ENCODE data around the gene PACS1. TPM values are rescaled to one million over a fixed set of nuclear protein-coding genes. Genes with fewer than 3 reads are reported as not detected.
A peak's percentile ranks its signal among the peaks of the same experiment; 100 is the strongest.

PACS1 gene
- total RNA-seq, 2 experiments from 2014 or later = 179 to 183 TPM

GRCh38 chr11:66176650-66177049, 106.6 kb downstream of the PACS1 start:
- Mint-ChIP-seq H3K27me3 (no peaks in the 10 kb centered on the region), H3K27ac (no peak overlapping the region), H3K4me3 (no peak overlapping the region), H3K4me1 (ENCODE audit: low read depth) (peaks cover 48% of the 10 kb centered on the region), H3K36me3 (ENCODE audit: low read depth) (peaks cover 49% of the 10 kb centered on the region), H3K9me3 (no peaks in the 10 kb centered on the region)
- Histone ChIP-seq H3K9me3 (ENCODE audit: control insufficient read depth in 1 of 2, insufficient read depth in 1 of 2, low read length in 2 of 2) (no peaks in the 10 kb centered on the region), H3K36me3 (ENCODE audit: insufficient read depth, low read length) (peaks cover 8% of the 10 kb centered on the region), H3K27me3 (ENCODE audit: control insufficient read depth in 1 of 2, insufficient read depth in 2 of 2, low read length in 2 of 2) (no peaks in the 10 kb centered on the region), H3K4me3 (ENCODE audit: low read length) (no peak overlapping the region), H3K4me1 (ENCODE audit: insufficient read depth, low read length) (peaks cover 3% of the 10 kb centered on the region), H3K27ac (ENCODE audit: low read depth in 1 of 2, low read length in 2 of 2) (no peak overlapping the region)
- DNase-seq (no peak), ATAC-seq (ENCODE audit: poor library complexity) (no peak)
- ChIA-PET POLR2A (no interaction called here), CTCF (interaction anchor here (1.0 kb wide), 1 partner anchor 8 kb away, joined by 4 read pairs; no protein-coding TSS in a partner anchor)
- no peak for TF ChIP-seq CTCF (IDR thresholded peaks at IDR 0.05)
- intact Hi-C loops (cut with DNase I, micrococcal nuclease) = no loop called here

GRCh38 chr11:66178183-66178582, 108.1 kb downstream of the PACS1 start:
- ChIA-PET POLR2A (no interaction called here), CTCF (interaction anchor here (0.7 kb wide), 1 partner anchor 44 kb away, joined by 3 read pairs; no protein-coding TSS in a partner anchor)
- no peak overlapping the region for H3K4me3 ChIP-seq (ENCODE audit: low read length)
- no peak overlapping the region for H3K27ac Mint-ChIP-seq
- no peaks in the 10 kb centered on the region for H3K9me3 Mint-ChIP-seq
- no peak overlapping the region for H3K4me3 Mint-ChIP-seq
- peaks cover 10% of the 10 kb centered on the region for H3K4me1 ChIP-seq (ENCODE audit: insufficient read depth, low read length)
- H3K36me3 ChIP-seq (ENCODE audit: insufficient read depth, low read length) = peaks cover 3% of the 10 kb centered on the region
- peaks cover 43% of the 10 kb centered on the region for H3K36me3 Mint-ChIP-seq (ENCODE audit: low read depth)
- ATAC-seq (ENCODE audit: poor library complexity) (no peak), DNase-seq (no peak)
- no peaks in the 10 kb centered on the region for H3K27me3 ChIP-seq (ENCODE audit: control insufficient read depth in 1 of 2, insufficient read depth in 2 of 2, low read length in 2 of 2)
- no peaks in the 10 kb centered on the region for H3K9me3 ChIP-seq (ENCODE audit: control insufficient read depth in 1 of 2, insufficient read depth in 1 of 2, low read length in 2 of 2)
- H3K4me1 Mint-ChIP-seq (ENCODE audit: low read depth) = peaks cover 50% of the 10 kb centered on the region
- intact Hi-C loops (cut with DNase I, micrococcal nuclease) = no loop called here
- no peak overlapping the region for H3K27ac ChIP-seq (ENCODE audit: low read depth in 1 of 2, low read length in 2 of 2)
- H3K27me3 Mint-ChIP-seq = no peaks in the 10 kb centered on the region
- TF ChIP-seq CTCF (IDR thresholded peaks at IDR 0.05) = no peak

- DNase-seq (no peak), ATAC-seq (ENCODE audit: poor library complexity) (no peak)
- ChIA-PET POLR2A (no interaction called here), CTCF (interaction anchor here (0.7 kb wide), 1 partner anchor 44 kb away, joined by 3 read pairs; no protein-coding TSS in a partner anchor)
- Mint-ChIP-seq H3K27ac (peak overlapping the region; percentile 65), H3K4me1 (ENCODE audit: low read depth) (peaks cover 57% of the 10 kb centered on the region), H3K36me3 (ENCODE audit: low read depth) (peaks cover 43% of the 10 kb centered on the region), H3K9me3 (no peaks in the 10 kb centered on the region), H3K27me3 (no peaks in the 10 kb centered on the region), H3K4me3 (no peak overlapping the region)
- TF ChIP-seq CTCF (IDR thresholded peaks at IDR 0.05) = no peak
- Histone ChIP-seq H3K27me3 (ENCODE audit: control insufficient read depth in 1 of 2, insufficient read depth in 2 of 2, low read length in 2 of 2) (no peaks in the 10 kb centered on the region), H3K4me3 (ENCODE audit: low read length) (no peak overlapping the region), H3K27ac (ENCODE audit: low read depth in 1 of 2, low read length in 2 of 2) (no peak overlapping the region), H3K4me1 (ENCODE audit: insufficient read depth, low read length) (peaks cover 16% of the 10 kb centered on the region), H3K36me3 (ENCODE audit: insufficient read depth, low read length) (peaks cover 3% of the 10 kb centered on the region), H3K9me3 (ENCODE audit: control insufficient read depth in 1 of 2, insufficient read depth in 1 of 2, low read length in 2 of 2) (no peaks in the 10 kb centered on the region)
- intact Hi-C loops (cut with DNase I, micrococcal nuclease) = no loop called here
These were observed 108.8 kb downstream of the PACS1 start for GRCh38 chr11:66178871-66179270.

Measured in CD4-positive, alpha-beta T cell (primary cell).